Thymus (tissue), 11 donors: ENCODE measurements around the gene GAMT. TPM values are rescaled to one million over a fixed set of nuclear protein-coding genes. Genes with fewer than 3 reads are reported as not detected.

ENCODE experiments used
- DNase-seq, 9 donors: peaks; one replicate each; pipeline ENCODE4 v3.0.0-alpha.2; 2013; ENCODE audit warnings: low spot score in 9 of 9, low read depth in 6 of 9, missing footprints in 1 of 9
- H3K27ac ChIP-seq, 2 donors: one replicate each; pipeline ENCODE4 v1.5.1; 2013; ENCODE audit warnings: control low read depth in 1 of 2, low read depth in 1 of 2, low read length in 1 of 2, mild to moderate bottlenecking in 1 of 2, moderate library complexity in 1 of 2
- H3K27me3 ChIP-seq, 2 donors: one replicate each; pipeline ENCODE4 v1.5.1; 2013; ENCODE audit warnings: low read length in 1 of 2; ENCODE audit not compliant: control insufficient read depth in 2 of 2, insufficient read depth in 1 of 2
- H3K36me3 ChIP-seq, 2 donors: one replicate each; pipeline ENCODE4 v1.5.1; 2013; ENCODE audit warnings: low read length in 1 of 2, mild to moderate bottlenecking in 1 of 2, moderate library complexity in 1 of 2; ENCODE audit not compliant: control insufficient read depth in 2 of 2, insufficient read depth in 2 of 2
- H3K4me1 ChIP-seq, 2 donors: one replicate each; pipeline ENCODE4 v1.5.1; 2013; ENCODE audit warnings: low read length in 2 of 2; ENCODE audit not compliant: control insufficient read depth in 2 of 2, insufficient read depth in 2 of 2
- H3K4me3 ChIP-seq, 2 donors: one replicate each; pipeline ENCODE4 v1.5.1; 2013; ENCODE audit warnings: low read length in 2 of 2, control low read depth in 1 of 2, mild to moderate bottlenecking in 1 of 2
- H3K9me3 ChIP-seq, 2 donors: one replicate each; pipeline ENCODE4 v1.5.1; 2013; ENCODE audit warnings: low read length in 1 of 2, mild to moderate bottlenecking in 1 of 2; ENCODE audit not compliant: control insufficient read depth in 2 of 2, insufficient read depth in 1 of 2
- WGBS: extraction: QIAGEN DNeasy Blood & Tissue Kit; methylation state at CpG from one replicate; pipeline ENCODE4 v1.1.7; 2013; 5-methylcytosine and 5-hydroxymethylcytosine counted together
- polyA plus RNA-seq: library from polyadenylated mRNA; stranded (reverse); fragments of 200-250 nt; gene quantifications from one replicate; pipeline ENCODE4 v1.2.3, GENCODE V29; 2013
- total RNA-seq: library from RNA; stranded (reverse); fragments of 120-200 nt; gene quantifications from one replicate; pipeline ENCODE4 v1.2.4, GENCODE V29; 2013
- donor health status: healthy.

The GAMT gene
- total and polyA plus RNA-seq, 2 donors = 19.1 to 27.7 TPM

GRCh38 chr19:1399079-1399478 lies 2.3 kb downstream of the GAMT start:
- Histone ChIP-seq H3K36me3 (peaks cover 5 to 9% of the 10 kb centered on the region in 2 donors), H3K27me3 (peaks cover 15 to 24% of the 10 kb centered on the region in 2 donors), H3K4me1 (peaks cover 8 to 40% of the 10 kb centered on the region in 2 donors), H3K9me3 (peaks cover 0 to 8% of the 10 kb centered on the region in 2 donors), H3K27ac (no peak overlapping the region), H3K4me3 (no peak overlapping the region)
- WGBS = 97% methylated on average over 19 of the region's 19 CpGs
- DNase-seq = no peak

- H3K9me3 ChIP-seq = peaks cover 0 to 8% of the 10 kb centered on the region in 2 donors
- peaks cover 12 to 16% of the 10 kb centered on the region in 2 donors for H3K27me3 ChIP-seq
- WGBS = 95% methylated on average over 9 of the region's 9 CpGs
- H3K36me3 ChIP-seq = peaks cover 17 to 21% of the 10 kb centered on the region in 2 donors
- peaks cover 8 to 38% of the 10 kb centered on the region in 2 donors for H3K4me1 ChIP-seq
- no peak overlapping the region for H3K4me3 ChIP-seq
- DNase-seq = no peak
- no peak overlapping the region for H3K27ac ChIP-seq
These were observed 3.5 kb downstream of the GAMT start for GRCh38 chr19:1397838-1398237.

- peaks cover 0 to under 1% of the 10 kb centered on the region in 2 donors for H3K9me3 ChIP-seq
- WGBS = 81% methylated on average over 42 of the region's 42 CpGs
- no peak overlapping the region for H3K4me3 ChIP-seq
- H3K36me3 ChIP-seq = peaks cover 25 to 28% of the 10 kb centered on the region in 2 donors
- peaks cover 5 to 8% of the 10 kb centered on the region in 2 donors for H3K27me3 ChIP-seq
- peaks cover 8 to 31% of the 10 kb centered on the region in 2 donors for H3K4me1 ChIP-seq
- H3K27ac ChIP-seq = no peak overlapping the region
- no peak for DNase-seq
These were observed 4.3 kb downstream of the GAMT start for GRCh38 chr19:1396768-1397679.

- H3K4me3 ChIP-seq = no peak overlapping the region
- 67% methylated on average over 25 of the region's 25 CpGs for WGBS
- H3K4me1 ChIP-seq = peaks cover 4 to 26% of the 10 kb centered on the region in 2 donors
- H3K9me3 ChIP-seq = no peaks in the 10 kb centered on the region
- DNase-seq = no peak
- H3K27me3 ChIP-seq = peaks cover 0 to 2% of the 10 kb centered on the region in 2 donors
- peaks cover 28 to 31% of the 10 kb centered on the region in 2 donors for H3K36me3 ChIP-seq
- no peak overlapping the region for H3K27ac ChIP-seq
These were observed 5.1 kb downstream of the GAMT start for GRCh38 chr19:1396019-1396767.

GRCh38 chr19:1395194-1396018 lies 5.9 kb downstream of the GAMT start:
- peaks cover under 1 to 20% of the 10 kb centered on the region in 2 donors for H3K4me1 ChIP-seq
- H3K4me3 ChIP-seq = no peak overlapping the region
- H3K27ac ChIP-seq = no peak overlapping the region
- H3K27me3 ChIP-seq = no peaks in the 10 kb centered on the region
- no peaks in the 10 kb centered on the region for H3K9me3 ChIP-seq
- no peak for DNase-seq
- WGBS = 96% methylated on average over 52 of the region's 52 CpGs
- peaks cover 36 to 39% of the 10 kb centered on the region in 2 donors for H3K36me3 ChIP-seq

GRCh38 chr19:1394252-1395193 lies 6.8 kb downstream of the GAMT start:
- no peaks in the 10 kb centered on the region for H3K9me3 ChIP-seq
- peaks cover 0 to 15% of the 10 kb centered on the region in 2 donors for H3K4me1 ChIP-seq
- 92% methylated on average over 43 of the region's 43 CpGs for WGBS
- no peak for DNase-seq
- H3K36me3 ChIP-seq = peaks cover 37 to 44% of the 10 kb centered on the region in 2 donors
- no peak overlapping the region for H3K4me3 ChIP-seq
- no peaks in the 10 kb centered on the region for H3K27me3 ChIP-seq
- H3K27ac ChIP-seq = no peak overlapping the region

GRCh38 chr19:1393841-1394240 lies 7.5 kb downstream of the GAMT start:
- Histone ChIP-seq H3K9me3 (no peaks in the 10 kb centered on the region), H3K27ac (no peak overlapping the region), H3K4me1 (peaks cover 0 to 15% of the 10 kb centered on the region in 2 donors), H3K4me3 (no peak overlapping the region), H3K27me3 (no peaks in the 10 kb centered on the region), H3K36me3 (peaks cover 44 to 51% of the 10 kb centered on the region in 2 donors)
- DNase-seq = no peak
- 96% methylated on average over 17 of the region's 17 CpGs for WGBS
